ENCODE results near the gene VWA1.
"Not testable (repeated sequence)": the region's sequence is repeated elsewhere in the genome, so short reads cannot be mapped to it uniquely, and the experiment has no call there.

The VWA1 gene

GRCh38 chr1:1402901-1403392 lies 32.5 kb upstream of the VWA1 start:
- DNase-seq (ENCODE audit: low spot score) = not testable (repeated sequence)

- no peak for DNase-seq (ENCODE audit: low spot score)
Observed at GRCh38 chr1:1403653-1404052, 31.8 kb upstream of the VWA1 start.

- peak; percentile 13 for DNase-seq (ENCODE audit: low spot score)
Observed at GRCh38 chr1:1406101-1406820, 29.2 kb upstream of the VWA1 start.

- DNase-seq (ENCODE audit: low spot score) = peak; percentile 95
Observed at GRCh38 chr1:1406821-1407635, 28.5 kb upstream of the VWA1 start, which contains the start of gene MRPL20. Gene MRPL20 (minus strand): TSS chr1:1407293. CDS start chr1:1407217, 76 bp downstream.

GRCh38 chr1:1407636-1408318 lies 27.7 kb upstream of the VWA1 start:
- no peak for DNase-seq (ENCODE audit: low spot score)

- not testable (repeated sequence) for DNase-seq (ENCODE audit: low spot score)
Observed at GRCh38 chr1:1410238-1410637, 25.3 kb upstream of the VWA1 start.

GRCh38 chr1:1411626-1412025 lies 23.9 kb upstream of the VWA1 start:
- no peak for DNase-seq (ENCODE audit: low spot score)

- DNase-seq (ENCODE audit: low spot score) = not testable (repeated sequence)
Observed at GRCh38 chr1:1412311-1412902, 23.1 kb upstream of the VWA1 start.

GRCh38 chr1:1415751-1416150 lies 19.7 kb upstream of the VWA1 start:
- DNase-seq (ENCODE audit: low spot score) = no peak

GRCh38 chr1:1417396-1417795 lies 18.1 kb upstream of the VWA1 start:
- not testable (repeated sequence) for DNase-seq (ENCODE audit: low spot score)

GRCh38 chr1:1417825-1418463 lies 17.5 kb upstream of the VWA1 start:
- DNase-seq (ENCODE audit: low spot score) = not testable (repeated sequence)

GRCh38 chr1:1418464-1419362 lies 16.8 kb upstream of the VWA1 start:
- no peak for DNase-seq (ENCODE audit: low spot score)

- no peak for DNase-seq (ENCODE audit: low spot score)
Observed at GRCh38 chr1:1419363-1419812, 16.1 kb upstream of the VWA1 start.

- DNase-seq (ENCODE audit: low spot score) = no peak
Observed at GRCh38 chr1:1419813-1420653, 15.5 kb upstream of the VWA1 start.

GRCh38 chr1:1420654-1421141 lies 14.8 kb upstream of the VWA1 start:
- DNase-seq (ENCODE audit: low spot score) = no peak

GRCh38 chr1:1421147-1421906 lies 14.2 kb upstream of the VWA1 start, which contains the start of gene ANKRD65:
Gene ANKRD65 (minus strand): TSS chr1:1421276. CDS start chr1:1421005, 271 bp downstream.
- no peak for DNase-seq (ENCODE audit: low spot score)

GRCh38 chr1:1421907-1422464 lies 13.5 kb upstream of the VWA1 start:
- no peak for DNase-seq (ENCODE audit: low spot score)

Measured in hematopoietic multipotent progenitor cell treated with erythropoietin and hydrocortisone succinate and interleukin-3 and kit ligand, for 17 days (in vitro differentiated cells).